Mesothelial cell of epicardium (in vitro differentiated cells): ENCODE measurements around the gene MLC1. TPM values are rescaled to one million over a fixed set of nuclear protein-coding genes. Genes with fewer than 3 reads are reported as not detected.
"Not testable (repeated sequence)": the region's sequence is repeated elsewhere in the genome, so short reads cannot be mapped to it uniquely, and the experiment has no call there.

Experiments
- DNase-seq, 2 experiments: peaks; one replicate each; pipeline ENCODE4 v3.0.0; 2021; ENCODE audit warnings: low spot score in 2 of 2; ENCODE audit not compliant: unreplicated experiment in 2 of 2
- H3K27ac Mint-ChIP-seq: 2 replicates; pipeline ENCODE4 v1.8.0; 2021; ENCODE audit warnings: mixed read lengths
- H3K27me3 Mint-ChIP-seq: 2 replicates; pipeline ENCODE4 v1.8.0; 2021; ENCODE audit warnings: low read depth, mixed read lengths
- H3K36me3 Mint-ChIP-seq: 2 replicates; pipeline ENCODE4 v1.8.0; 2021; ENCODE audit warnings: mixed read lengths
- H3K4me1 Mint-ChIP-seq: 2 replicates; pipeline ENCODE4 v1.8.0; 2021; ENCODE audit warnings: mixed read lengths
- H3K4me3 Mint-ChIP-seq: 2 replicates; pipeline ENCODE4 v1.8.0; 2021; ENCODE audit warnings: mild to moderate bottlenecking, moderate library complexity, mixed read lengths
- H3K9me3 Mint-ChIP-seq: 2 replicates; pipeline ENCODE4 v1.8.0; 2021; ENCODE audit warnings: mixed read lengths
- CTCF ChIP-seq: fragments of 200-600 bp; sonication (generic); IDR thresholded peaks from one replicate; pipeline ENCODE4 v1.5.0; 2021; ENCODE audit warnings: antibody characterized with exemption; ENCODE audit not compliant: unreplicated experiment
- total RNA-seq: library from RNA; stranded (reverse); gene quantifications from 3 replicates; pipeline ENCODE4 v1.2.1, GENCODE V29; 2021

The MLC1 gene
- total RNA-seq, 1 donor from 2014 or later, result 2.1 TPM

- Mint-ChIP-seq H3K27me3 (peaks cover 3% of the 10 kb centered on the region), H3K4me1 (peaks cover 21% of the 10 kb centered on the region), H3K36me3 (no peaks in the 10 kb centered on the region), H3K9me3 (no peaks in the 10 kb centered on the region), H3K27ac (no peak within 1 kb of the TSS), H3K4me3 (no peak within 1 kb of the TSS)
- no peak for DNase-seq
- no peak for TF ChIP-seq CTCF
Measured at GRCh38 chr22:50089682-50090411, 4.6 kb upstream of the MLC1 start, which contains the start of gene MOV10L1. Gene MOV10L1, plus strand, starts transcription at chr22:50090006. Its CDS starts 83 bp downstream, at chr22:50090089.

- Mint-ChIP-seq H3K9me3 (no peaks in the 10 kb centered on the region), H3K4me1 (peaks cover 26% of the 10 kb centered on the region), H3K4me3 (no peak overlapping the region), H3K27ac (no peak overlapping the region), H3K36me3 (no peaks in the 10 kb centered on the region), H3K27me3 (peaks cover 3% of the 10 kb centered on the region)
- no peak for DNase-seq
- TF ChIP-seq CTCF, result no peak
Measured at GRCh38 chr22:50089231-50089630, 4.0 kb upstream of the MLC1 start.

- Mint-ChIP-seq H3K27me3 (peaks cover 3% of the 10 kb centered on the region), H3K9me3 (no peaks in the 10 kb centered on the region), H3K27ac (no peak overlapping the region), H3K4me3 (no peak overlapping the region), H3K36me3 (no peaks in the 10 kb centered on the region), H3K4me1 (peaks cover 34% of the 10 kb centered on the region)
- TF ChIP-seq CTCF, result no peak
- DNase-seq, result no peak
Measured at GRCh38 chr22:50088096-50088495, 2.9 kb upstream of the MLC1 start.

- Mint-ChIP-seq H3K9me3 (no peaks in the 10 kb centered on the region), H3K27me3 (peaks cover 3% of the 10 kb centered on the region), H3K27ac (no peak overlapping the region)
Measured at GRCh38 chr22:50087646-50088045, 2.4 kb upstream of the MLC1 start.

GRCh38 chr22:50086975-50087374 lies 1.7 kb upstream of the MLC1 start:
- H3K27me3 Mint-ChIP-seq, H3K36me3 Mint-ChIP-seq, H3K4me3 Mint-ChIP-seq, DNase-seq, H3K9me3 Mint-ChIP-seq: not testable (repeated sequence)
- Mint-ChIP-seq H3K4me1 (peaks cover 36% of the 10 kb centered on the region), H3K27ac (peak overlapping the region; percentile 1)

More at GRCh38 chr22:50087646-50088045, 2.4 kb upstream of the MLC1 start:
- peaks cover 39% of the 10 kb centered on the region for H3K4me1 Mint-ChIP-seq
- no peak for TF ChIP-seq CTCF
- DNase-seq, result no peak
- no peak overlapping the region for H3K4me3 Mint-ChIP-seq
- H3K36me3 Mint-ChIP-seq, result no peaks in the 10 kb centered on the region

- H3K4me1 Mint-ChIP-seq, result peaks cover 35% of the 10 kb centered on the region
- H3K27me3 Mint-ChIP-seq, result peaks cover 3% of the 10 kb centered on the region
- H3K27ac Mint-ChIP-seq, result no peak overlapping the region
- no peak for TF ChIP-seq CTCF
- no peak overlapping the region for H3K4me3 Mint-ChIP-seq
- no peak for DNase-seq
- H3K36me3 Mint-ChIP-seq, result no peaks in the 10 kb centered on the region
- no peaks in the 10 kb centered on the region for H3K9me3 Mint-ChIP-seq
Measured at GRCh38 chr22:50086526-50086925, 1.3 kb upstream of the MLC1 start.
